ENCODE data around the gene SPATA9. TPM values are rescaled to one million over a fixed set of nuclear protein-coding genes. Genes with fewer than 3 reads are reported as not detected.

The SPATA9 gene
- total and polyA plus RNA-seq, 9 of the 15 experiments (the other 6 are each of a cell fraction or from before 2014, with no cell fraction given), result 0.16 to 5.5 (median 0.39) TPM; not detected in 3

- TF ChIP-seq HSF4 (CRISPR knock-in tag; IDR thresholded peaks at IDR 0.05; ENCODE audit: borderline replicate concordance), result no peak
- TF ChIP-seq ZNF740 (CRISPR knock-in tag; IDR thresholded peaks at IDR 0.05), result no peak
- no peak for TF ChIP-seq ZNF740 (tag; IDR thresholded peaks at IDR 0.05)
- no peak for TF ChIP-seq ZNF318 (IDR thresholded peaks at IDR 0.05; ENCODE audit: borderline replicate concordance in 1 of 2, low read depth in 1 of 2)
- TF ChIP-seq NRF1 (conservative IDR thresholded peaks at IDR 0.05 in 1 of 2, IDR thresholded peaks at IDR 0.05 in 1 of 2), result 0 out of 4 replicates have a peak, but pooled peaks of 1 of the 2 experiments have one; percentile 12
- TF ChIP-seq TCF15 (CRISPR knock-in tag; IDR thresholded peaks at IDR 0.05), result no peak
- no peak for TF ChIP-seq RBM22 (IDR thresholded peaks at IDR 0.05; ENCODE audit: low read depth, low read length, poor library complexity, severe bottlenecking)
- no peak for TF ChIP-seq TAF9B (IDR thresholded peaks at IDR 0.05; ENCODE audit: partially characterized antibody)
- no peak for TF ChIP-seq NCOA4 (IDR thresholded peaks at IDR 0.05; ENCODE audit: partially characterized antibody)
- TF ChIP-seq KLF16 (IDR thresholded peaks at IDR 0.05), result no peak
- TF ChIP-seq, protein P1, sequence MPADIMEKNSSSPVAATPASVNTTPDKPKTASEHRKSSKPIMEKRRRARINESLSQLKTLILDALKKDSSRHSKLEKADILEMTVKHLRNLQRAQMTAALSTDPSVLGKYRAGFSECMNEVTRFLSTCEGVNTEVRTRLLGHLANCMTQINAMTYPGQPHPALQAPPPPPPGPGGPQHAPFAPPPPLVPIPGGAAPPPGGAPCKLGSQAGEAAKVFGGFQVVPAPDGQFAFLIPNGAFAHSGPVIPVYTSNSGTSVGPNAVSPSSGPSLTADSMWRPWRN (IDR thresholded peaks at IDR 0.05; ENCODE audit: low read depth), result no peak
- no peak for TF ChIP-seq BCOR (IDR thresholded peaks at IDR 0.05)
- TF ChIP-seq MAFG (tag; conservative IDR thresholded peaks at IDR 0.05), result 0 out of 2 replicates have a peak, but pooled peaks have one; percentile 4
- TF ChIP-seq NFYB (IDR thresholded peaks at IDR 0.05; ENCODE audit: extremely low read depth, insufficient read length), result no peak
Measured at GRCh38 chr5:95631991-95632675, 50.7 kb downstream of the SPATA9 start (continued).
